ENCODE results near the gene PRDM5. TPM values are rescaled to one million over a fixed set of nuclear protein-coding genes. Genes with fewer than 3 reads are reported as not detected.

Gene PRDM5
- total and polyA plus RNA-seq, 2 of the 13 experiments (the other 11 are each of a cell fraction or from before 2014, with no cell fraction given): not detected

GRCh38 chr4:120865985-120866384 lies 56.5 kb downstream of the PRDM5 start:
- in situ Hi-C loops (cut with HindIII; ENCODE audit: extremely low pct_ligation_motif_present, low pct_unique_long_range_greater_than_20kb): no loop called here
- ChIA-PET CTCF (ENCODE audit: low intra/inter-chr PET ratio, low total read pairs) (no interaction called here), POLR2A (no interaction called here)
- no peak overlapping the region for H3K4me3 ChIP-seq (replicated peaks in 1 of 3; ENCODE audit: insufficient read depth in 1 of 3, low read depth in 2 of 3, low read length in 3 of 3)
- no peaks in the 10 kb centered on the region for H3K27me3 ChIP-seq (ENCODE audit: control insufficient read depth in 1 of 2, insufficient read depth in 2 of 2, low read length in 2 of 2)
- DNase-seq (ENCODE audit: low spot score) (no peak), ATAC-seq (no peak), FAIRE-seq (no peak)
- H3K27ac ChIP-seq (ENCODE audit: extremely low read length, insufficient read depth, low read length): no peak overlapping the region
- no peaks in the 10 kb centered on the region for H3K9me3 ChIP-seq (ENCODE audit: low read length)
- H3K36me3 ChIP-seq (replicated peaks in 1 of 2; ENCODE audit: control insufficient read depth in 1 of 2, insufficient read depth in 2 of 2, low read length in 2 of 2): no peaks in the 10 kb centered on the region
- H2AFZ ChIP-seq (ENCODE audit: low read length): no peak overlapping the region
- no TSS peak for BruUV-seq (replicated peaks)
- no peak overlapping the region for H3K9ac ChIP-seq (ENCODE audit: insufficient read depth, low read depth, low read length)
- intact Hi-C loops (cut with micrococcal nuclease; ENCODE audit: unreplicated experiment): no loop called here
- H4K20me1 ChIP-seq (ENCODE audit: insufficient read depth, low read length): no peaks in the 10 kb centered on the region
- H3K79me2 ChIP-seq (ENCODE audit: insufficient read depth, low read length): no peaks in the 10 kb centered on the region
- H3K4me1 ChIP-seq (ENCODE audit: insufficient read depth, low read length): no peaks in the 10 kb centered on the region
- TF ChIP-seq MYNN (CRISPR knock-in tag; IDR thresholded peaks at IDR 0.05; ENCODE audit: low read depth) (no peak), ZNF431 (CRISPR knock-in tag; IDR thresholded peaks at IDR 0.05; ENCODE audit: borderline replicate concordance, low read depth) (no peak), HDAC2 (CRISPR knock-in tag; IDR thresholded peaks at IDR 0.05) (no peak), POLR2G (IDR thresholded peaks at IDR 0.05; ENCODE audit: low read depth, low read length) (no peak), ZFP36 (IDR thresholded peaks at IDR 0.05; ENCODE audit: borderline replicate concordance, low read depth, low read length, partially characterized antibody) (no peak), AKAP8 (CRISPR knock-in tag; IDR thresholded peaks at IDR 0.05) (no peak), CSRNP1 (CRISPR knock-in tag; IDR thresholded peaks at IDR 0.05) (no peak), BRF2 (CRISPR knock-in tag; IDR thresholded peaks at IDR 0.05) (no peak)
- 0% methylated on average over 1 of the region's 1 CpG for WGBS (ENCODE audit: low lambda C conversion rate)
- no peak overlapping the region for H3K4me2 ChIP-seq (ENCODE audit: low read depth, low read length)
